ENCODE results near the gene HMCES. TPM values are rescaled to one million over a fixed set of nuclear protein-coding genes. Genes with fewer than 3 reads are reported as not detected.

Gene HMCES
- total RNA-seq, 1 donor from 2014 or later, result 31.4 TPM

DNA sequence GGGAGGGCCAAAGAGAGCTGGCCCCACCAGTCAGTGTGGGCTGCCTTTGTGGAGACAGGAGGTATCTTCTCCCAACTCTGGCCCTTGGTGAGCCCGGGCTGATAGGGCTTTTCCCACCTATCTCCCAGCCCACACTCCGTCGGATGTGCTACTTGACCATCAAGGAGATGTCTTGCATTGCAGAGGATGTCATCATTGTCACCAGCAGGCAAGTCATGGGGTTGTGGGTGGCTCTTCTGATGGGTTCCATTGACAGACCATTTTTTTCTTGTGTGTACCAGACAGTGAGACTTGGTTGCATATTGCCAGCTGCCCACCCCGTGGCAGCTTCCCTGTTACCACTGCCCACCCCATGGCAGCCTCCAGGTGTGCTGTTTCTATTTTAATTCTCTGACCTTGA, 25.9 kb upstream of the HMCES start:
- no peak overlapping the region for H3K4me3 ChIP-seq (ENCODE audit: low read depth, low read length)
- TF ChIP-seq, protein P1, sequence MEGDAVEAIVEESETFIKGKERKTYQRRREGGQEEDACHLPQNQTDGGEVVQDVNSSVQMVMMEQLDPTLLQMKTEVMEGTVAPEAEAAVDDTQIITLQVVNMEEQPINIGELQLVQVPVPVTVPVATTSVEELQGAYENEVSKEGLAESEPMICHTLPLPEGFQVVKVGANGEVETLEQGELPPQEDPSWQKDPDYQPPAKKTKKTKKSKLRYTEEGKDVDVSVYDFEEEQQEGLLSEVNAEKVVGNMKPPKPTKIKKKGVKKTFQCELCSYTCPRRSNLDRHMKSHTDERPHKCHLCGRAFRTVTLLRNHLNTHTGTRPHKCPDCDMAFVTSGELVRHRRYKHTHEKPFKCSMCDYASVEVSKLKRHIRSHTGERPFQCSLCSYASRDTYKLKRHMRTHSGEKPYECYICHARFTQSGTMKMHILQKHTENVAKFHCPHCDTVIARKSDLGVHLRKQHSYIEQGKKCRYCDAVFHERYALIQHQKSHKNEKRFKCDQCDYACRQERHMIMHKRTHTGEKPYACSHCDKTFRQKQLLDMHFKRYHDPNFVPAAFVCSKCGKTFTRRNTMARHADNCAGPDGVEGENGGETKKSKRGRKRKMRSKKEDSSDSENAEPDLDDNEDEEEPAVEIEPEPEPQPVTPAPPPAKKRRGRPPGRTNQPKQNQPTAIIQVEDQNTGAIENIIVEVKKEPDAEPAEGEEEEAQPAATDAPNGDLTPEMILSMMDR (IDR thresholded peaks at IDR 0.05; ENCODE audit: insufficient read depth, low read length, poor library complexity, severe bottlenecking), result no peak
- no peak for DNase-seq (ENCODE audit: low read depth)
- H3K27me3 ChIP-seq (ENCODE audit: control insufficient read depth, insufficient read depth, low read length), result no peaks in the 10 kb centered on the region
- peaks cover 9% of the 10 kb centered on the region for H3K36me3 ChIP-seq (ENCODE audit: control insufficient read depth, insufficient read depth, low read length)

DNA sequence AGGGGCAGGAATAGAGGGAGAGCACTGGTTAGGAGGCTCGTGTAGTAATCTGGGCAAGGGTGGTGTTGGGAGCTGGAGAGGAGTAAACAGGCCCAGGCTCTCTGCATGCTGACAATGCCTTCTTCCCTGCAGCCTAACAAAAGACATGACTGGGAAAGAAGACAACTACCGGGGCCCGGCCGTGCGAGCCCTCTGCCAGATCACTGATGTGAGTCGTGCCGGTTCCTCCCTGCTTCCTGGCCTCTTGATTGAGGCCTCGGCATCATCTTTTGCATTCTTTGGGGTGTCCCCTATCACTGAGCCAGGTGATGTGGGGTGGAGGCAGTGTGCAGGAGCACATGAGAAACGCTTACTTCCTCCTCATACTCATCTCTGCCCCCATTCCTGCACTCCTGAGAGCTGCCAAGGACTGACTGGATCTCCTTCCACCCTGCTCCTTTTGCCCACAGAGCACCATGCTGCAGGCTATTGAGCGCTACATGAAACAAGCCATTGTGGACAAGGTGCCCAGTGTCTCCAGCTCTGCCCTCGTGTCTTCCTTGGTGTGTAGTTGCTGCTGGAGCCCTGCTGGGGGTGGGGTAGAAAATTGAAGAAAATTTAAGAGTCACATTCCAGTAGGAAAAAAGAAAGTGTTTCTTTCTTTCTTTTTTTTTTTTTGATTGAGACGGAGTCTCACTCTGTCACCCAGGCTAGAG, 24.0 kb upstream of the HMCES start:
- Histone ChIP-seq H3K36me3 (ENCODE audit: control insufficient read depth, insufficient read depth, low read length) (peaks cover 9% of the 10 kb centered on the region), H3K4me3 (ENCODE audit: low read depth, low read length) (no peak overlapping the region), H3K27me3 (ENCODE audit: control insufficient read depth, insufficient read depth, low read length) (no peaks in the 10 kb centered on the region)
- no peak for DNase-seq (ENCODE audit: low read depth)
- TF ChIP-seq, protein P1 (IDR thresholded peaks at IDR 0.05; ENCODE audit: insufficient read depth, low read length, poor library complexity, severe bottlenecking), result no peak

DNA sequence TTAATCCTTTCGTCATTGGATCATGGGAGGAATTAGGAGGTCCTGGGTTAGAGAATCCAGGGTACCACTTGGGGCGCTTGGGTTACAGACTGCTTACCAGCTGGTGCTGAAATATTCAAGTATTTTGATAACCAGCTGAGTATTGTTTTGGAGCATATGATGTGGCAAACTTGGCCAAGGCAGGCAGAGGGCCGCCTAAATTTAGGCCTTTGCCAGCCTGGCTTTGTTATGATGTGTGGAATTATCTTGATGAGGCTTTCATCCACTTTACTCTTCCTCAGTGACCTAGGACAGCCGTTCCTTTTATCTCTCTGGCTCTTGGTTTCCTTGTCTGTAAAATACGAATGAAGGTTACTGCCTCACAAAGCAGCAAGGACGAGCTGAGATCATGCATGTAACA, 22.4 kb upstream of the HMCES start:
- TF ChIP-seq, protein P1 (IDR thresholded peaks at IDR 0.05; ENCODE audit: insufficient read depth, low read length, poor library complexity, severe bottlenecking), result no peak
- no peak overlapping the region for H3K4me3 ChIP-seq (ENCODE audit: low read depth, low read length)
- DNase-seq (ENCODE audit: low read depth), result no peak
- no peaks in the 10 kb centered on the region for H3K27me3 ChIP-seq (ENCODE audit: control insufficient read depth, insufficient read depth, low read length)
- peaks cover 11% of the 10 kb centered on the region for H3K36me3 ChIP-seq (ENCODE audit: control insufficient read depth, insufficient read depth, low read length)

DNA sequence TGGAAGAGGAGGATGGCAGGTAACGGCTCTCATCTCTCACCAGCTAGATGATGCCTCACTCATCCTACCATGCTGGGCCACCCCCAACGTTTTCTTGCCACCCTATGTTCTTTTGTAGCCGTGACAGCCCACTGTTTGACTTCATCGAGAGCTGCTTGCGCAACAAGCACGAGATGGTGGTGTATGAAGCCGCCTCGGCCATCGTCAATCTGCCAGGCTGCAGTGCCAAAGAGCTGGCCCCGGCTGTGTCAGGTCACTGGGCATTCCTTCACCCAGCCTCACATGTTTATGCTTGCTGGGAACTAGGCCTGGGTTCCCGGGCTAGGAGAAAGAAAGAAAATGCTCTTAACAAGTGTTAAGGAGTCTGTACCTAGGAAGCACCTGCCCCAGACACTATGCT, 21.1 kb upstream of the HMCES start:
- H3K36me3 ChIP-seq (ENCODE audit: control insufficient read depth, insufficient read depth, low read length), result peaks cover 11% of the 10 kb centered on the region
- H3K4me3 ChIP-seq (ENCODE audit: low read depth, low read length), result no peak overlapping the region
- no peak for DNase-seq (ENCODE audit: low read depth)
- TF ChIP-seq, protein P1 (IDR thresholded peaks at IDR 0.05; ENCODE audit: insufficient read depth, low read length, poor library complexity, severe bottlenecking), result no peak
- no peaks in the 10 kb centered on the region for H3K27me3 ChIP-seq (ENCODE audit: control insufficient read depth, insufficient read depth, low read length)

DNA sequence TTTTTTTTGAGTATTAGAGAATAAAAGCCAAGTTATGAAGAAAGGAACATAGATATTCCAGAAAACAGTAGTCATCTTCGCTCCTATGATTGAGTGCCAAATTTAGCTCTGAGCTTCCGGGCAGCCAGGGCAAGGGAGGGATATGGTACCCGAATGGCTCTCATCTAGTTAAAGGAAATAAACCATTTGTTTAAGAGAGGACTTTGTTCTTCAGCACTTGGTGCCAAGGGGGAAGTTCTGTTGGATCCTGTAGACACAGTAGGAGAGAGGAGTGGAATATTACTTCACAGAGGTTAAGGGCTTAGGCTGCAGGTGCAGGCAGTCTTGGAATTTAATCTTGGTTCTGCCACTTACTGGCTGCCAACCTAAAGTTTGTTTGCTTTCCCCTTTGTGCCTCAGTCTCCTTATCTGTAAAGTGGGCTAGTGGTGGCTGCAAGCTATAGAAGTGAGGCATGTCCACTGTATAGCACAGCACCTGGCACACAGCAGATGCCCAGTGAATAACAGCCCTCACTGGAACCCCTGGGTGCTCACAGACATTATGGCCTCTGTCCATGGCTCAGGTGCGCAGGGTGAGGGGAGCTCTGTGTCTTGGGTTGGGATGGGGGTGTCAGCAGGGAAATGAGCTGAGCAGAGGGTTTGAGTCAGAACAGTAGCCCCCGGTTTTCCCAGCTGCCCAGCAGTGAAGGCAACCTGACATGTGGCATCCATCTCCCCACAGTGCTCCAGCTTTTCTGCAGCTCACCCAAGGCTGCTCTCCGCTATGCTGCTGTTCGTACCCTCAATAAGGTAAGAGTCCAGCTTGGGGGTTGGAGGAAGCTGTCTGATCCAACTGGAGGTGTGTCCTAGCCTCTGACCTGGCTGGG, 18.8 kb upstream of the HMCES start:
- Histone ChIP-seq H3K27me3 (ENCODE audit: control insufficient read depth, insufficient read depth, low read length) (no peaks in the 10 kb centered on the region), H3K36me3 (ENCODE audit: control insufficient read depth, insufficient read depth, low read length) (peaks cover 7% of the 10 kb centered on the region), H3K4me3 (ENCODE audit: low read depth, low read length) (no peak overlapping the region)
- TF ChIP-seq, protein P1 (IDR thresholded peaks at IDR 0.05; ENCODE audit: insufficient read depth, low read length, poor library complexity, severe bottlenecking), result no peak
- no peak for DNase-seq (ENCODE audit: low read depth)

Data from kidney epithelial cell (primary cell).